DND-41 (cell line): Measurements from ENCODE around the gene NKX6-1.

ENCODE experiments used
- CTCF ChIP-seq: IDR thresholded peaks from 2 replicates; pipeline ENCODE4 v1.5.1; 2012; ENCODE audit warnings: borderline replicate concordance, low read length, moderate library complexity, mild to moderate bottlenecking; ENCODE audit not compliant: poor library complexity, severe bottlenecking; ENCODE audit errors: extremely low read depth
- EZH2 ChIP-seq: IDR thresholded peaks from 3 replicates; pipeline ENCODE4 v1.6.1; 2012; ENCODE audit warnings: borderline replicate concordance, low read depth, mild to moderate bottlenecking, moderate library complexity, low read length, inconsistent platforms; ENCODE audit not compliant: severe bottlenecking

- TF ChIP-seq CTCF (peak; percentile 42), EZH2 (no peak)
Observed at GRCh38 chr4:84470204-84470785, 28.8 kb downstream of the NKX6-1 start.
